Measurements from ENCODE around the gene TAL1. TPM values are rescaled to one million over a fixed set of nuclear protein-coding genes. Genes with fewer than 3 reads are reported as not detected.

TAL1 gene
- total and polyA plus RNA-seq, 2 donors (not counting 3 experiments of a cell fraction or from before 2014, with no cell fraction given) = 36.7 to 52.4 TPM

- Histone ChIP-seq H3K27ac (ENCODE audit: insufficient read depth, low read depth, low read length) (no peak overlapping the region), H4K20me1 (replicated peaks; ENCODE audit: control insufficient read depth, extremely low read depth, insufficient read depth, low read length) (no peaks in the 10 kb centered on the region), H3K4me2 (ENCODE audit: insufficient read depth, low read length) (peak overlapping the region; percentile 34), H2AFZ (ENCODE audit: low read depth, low read length) (no peak overlapping the region), H3K79me2 (ENCODE audit: control insufficient read depth, insufficient read depth, low read length) (no peaks in the 10 kb centered on the region), H3K9ac (replicated peaks; ENCODE audit: extremely low read depth, insufficient read depth, low read length) (no peak overlapping the region), H3K9me1 (replicated peaks; ENCODE audit: control insufficient read depth, extremely low read depth, insufficient read depth, low read length) (no peaks in the 10 kb centered on the region), H3K4me1 (ENCODE audit: control insufficient read depth, extremely low read depth, insufficient read depth, low read length) (peaks cover 39% of the 10 kb centered on the region), H3K27me3 (ENCODE audit: control insufficient read depth in 2 of 2, insufficient read depth in 2 of 2, low read length in 2 of 2) (no peaks in the 10 kb centered on the region), H3K36me3 (ENCODE audit: control insufficient read depth in 2 of 2, extremely low read depth in 1 of 2, insufficient read depth in 2 of 2, low read length in 2 of 2) (peaks cover 6 to 33% of the 10 kb centered on the region in 2 experiments), H3K9me3 (replicated peaks; ENCODE audit: control insufficient read depth, insufficient read depth, low read length) (no peaks in the 10 kb centered on the region), H3K4me3 (replicated peaks in 1 of 3; ENCODE audit: insufficient read depth in 1 of 3, low read depth in 1 of 3, low read length in 3 of 3) (no peak overlapping the region)
- TF ChIP-seq MAX (IDR thresholded peaks at IDR 0.05; ENCODE audit: insufficient read depth, insufficient read length) (no peak), GATA2 (IDR thresholded peaks at IDR 0.05; ENCODE audit: insufficient read depth, insufficient read length, low read depth, low read length) (no peak), JUN (IDR thresholded peaks at IDR 0.05; ENCODE audit: borderline replicate concordance, insufficient read depth, insufficient read length, low read depth) (no peak), POLR2A (IDR thresholded peaks at IDR 0.05; ENCODE audit: low read depth, low read length) (no peak), EZH2 (IDR thresholded peaks at IDR 0.05; ENCODE audit: borderline replicate concordance, low read depth, low read length, severe bottlenecking) (no peak), POLR2AphosphoS5 (IDR thresholded peaks at IDR 0.05; ENCODE audit: insufficient read depth, low read depth, low read length) (no peak), FOS (IDR thresholded peaks at IDR 0.05; ENCODE audit: borderline replicate concordance, insufficient read depth, low read length) (no peak), MYC (IDR thresholded peaks at IDR 0.05; ENCODE audit: low read depth, low read length) (no peak)
- TF ChIP-seq, protein P1, sequence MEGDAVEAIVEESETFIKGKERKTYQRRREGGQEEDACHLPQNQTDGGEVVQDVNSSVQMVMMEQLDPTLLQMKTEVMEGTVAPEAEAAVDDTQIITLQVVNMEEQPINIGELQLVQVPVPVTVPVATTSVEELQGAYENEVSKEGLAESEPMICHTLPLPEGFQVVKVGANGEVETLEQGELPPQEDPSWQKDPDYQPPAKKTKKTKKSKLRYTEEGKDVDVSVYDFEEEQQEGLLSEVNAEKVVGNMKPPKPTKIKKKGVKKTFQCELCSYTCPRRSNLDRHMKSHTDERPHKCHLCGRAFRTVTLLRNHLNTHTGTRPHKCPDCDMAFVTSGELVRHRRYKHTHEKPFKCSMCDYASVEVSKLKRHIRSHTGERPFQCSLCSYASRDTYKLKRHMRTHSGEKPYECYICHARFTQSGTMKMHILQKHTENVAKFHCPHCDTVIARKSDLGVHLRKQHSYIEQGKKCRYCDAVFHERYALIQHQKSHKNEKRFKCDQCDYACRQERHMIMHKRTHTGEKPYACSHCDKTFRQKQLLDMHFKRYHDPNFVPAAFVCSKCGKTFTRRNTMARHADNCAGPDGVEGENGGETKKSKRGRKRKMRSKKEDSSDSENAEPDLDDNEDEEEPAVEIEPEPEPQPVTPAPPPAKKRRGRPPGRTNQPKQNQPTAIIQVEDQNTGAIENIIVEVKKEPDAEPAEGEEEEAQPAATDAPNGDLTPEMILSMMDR (IDR thresholded peaks at IDR 0.05; ENCODE audit: extremely low read depth in 1 of 2, insufficient read depth in 1 of 2, low read depth in 1 of 2, low read length in 2 of 2) = no peak
- intact Hi-C loops (cut with micrococcal nuclease) = no loop called here
- dilution Hi-C loops (cut with MboI; ENCODE audit: extremely low pct_ligation_motif_present, low sequenced_read_pairs) = no loop called here
- ChIA-PET POLR2A (no interaction called here), CTCF (interaction anchor here (1.6 kb wide), 1 partner anchor 47 kb away, joined by 4 read pairs; no protein-coding TSS in a partner anchor)
- TSS peak; percentile 13 for BruUV-seq (replicated peaks)
- FAIRE-seq = peak; percentile 83
- peak; percentile 58 for DNase-seq (ENCODE audit: low read depth, low spot score)
These were observed 15.6 kb downstream of the TAL1 start for GRCh38 chr1:47216278-47217059.
